ENCODE data around the gene MTARC1. TPM values are rescaled to one million over a fixed set of nuclear protein-coding genes. Genes with fewer than 3 reads are reported as not detected.

Gene MTARC1
- total and polyA plus RNA-seq, 10 of the 15 experiments (the other 5 are each of a cell fraction or from before 2014, with no cell fraction given), result 0.23 to 1.5 (median 0.48) TPM

GRCh38 chr1:220827445-220828178 is 40.9 kb downstream of the MTARC1 start:
- no peak for FAIRE-seq
- BruUV-seq (replicated peaks), result no TSS peak

GRCh38 chr1:220828179-220828490 is 41.4 kb downstream of the MTARC1 start:
- H3K9me3 ChIP-seq (replicated peaks; ENCODE audit: control insufficient read depth, insufficient read depth, low read length), result no peaks in the 10 kb centered on the region
- POLR2A ChIA-PET, result no interaction called here
- no TSS peak for BruUV-seq (replicated peaks)
- no peak overlapping the region for H3K27ac ChIP-seq (ENCODE audit: control insufficient read depth, insufficient read depth)
- FAIRE-seq (no peak), DNase-seq (ENCODE audit: low read depth, low spot score) (no peak), ATAC-seq (no peak)
- no peak overlapping the region for H3K4me3 ChIP-seq
- intact Hi-C loops (cut with micrococcal nuclease; ENCODE audit: unreplicated experiment) (no loop called here), in situ Hi-C loops (cut with MboI) (no loop called here)
- CTCF ChIA-PET, result no interaction called here
- no peaks in the 10 kb centered on the region for H3K4me1 ChIP-seq (ENCODE audit: control insufficient read depth, insufficient read depth, low read length)
- no peaks in the 10 kb centered on the region for H3K36me3 ChIP-seq (ENCODE audit: control insufficient read depth in 2 of 2, insufficient read depth in 2 of 2, low read length in 1 of 2)
- no peaks in the 10 kb centered on the region for H3K79me2 ChIP-seq (ENCODE audit: control insufficient read depth, insufficient read depth, low read length)
- RAD21 ChIA-PET (ENCODE audit: unreplicated experiment), result no interaction called here
- H4K20me1 ChIP-seq (ENCODE audit: control insufficient read depth, insufficient read depth), result no peaks in the 10 kb centered on the region
- H3K4me2 ChIP-seq (ENCODE audit: control insufficient read depth, insufficient read depth), result no peak overlapping the region
- TF ChIP-seq TBL1XR1 (IDR thresholded peaks at IDR 0.05; ENCODE audit: low read depth, low read length) (no peak), EP300 (IDR thresholded peaks at IDR 0.05; ENCODE audit: borderline replicate concordance in 1 of 2, control insufficient read depth in 1 of 2, low read depth in 2 of 2, low read length in 2 of 2) (no peak), SMARCA5 (IDR thresholded peaks at IDR 0.05) (no peak), BACH1 (IDR thresholded peaks at IDR 0.05; ENCODE audit: borderline replicate concordance) (no peak), CREM (IDR thresholded peaks at IDR 0.05; ENCODE audit: low read depth) (no peak), SRF (IDR thresholded peaks at IDR 0.05; ENCODE audit: low read depth in 2 of 2, low read length in 2 of 2) (no peak), TCF12 (IDR thresholded peaks at IDR 0.05; ENCODE audit: low read depth, low read length) (no peak), EED (IDR thresholded peaks at IDR 0.05; ENCODE audit: low read depth) (no peak), SMAD5 (IDR thresholded peaks at IDR 0.05; ENCODE audit: low read depth) (no peak), JUND (IDR thresholded peaks at IDR 0.05; ENCODE audit: low read depth, low read length) (no peak), SMC3 (IDR thresholded peaks at IDR 0.05; ENCODE audit: borderline replicate concordance, low read length) (no peak), CBFB (IDR thresholded peaks at IDR 0.05; ENCODE audit: low read depth) (no peak), CHD2 (IDR thresholded peaks at IDR 0.05; ENCODE audit: borderline replicate concordance, low read depth, low read length) (no peak), CREB1 (IDR thresholded peaks at IDR 0.05; ENCODE audit: low read depth) (no peak), RB1 (IDR thresholded peaks at IDR 0.05; ENCODE audit: borderline replicate concordance) (no peak), TARDBP (IDR thresholded peaks at IDR 0.05; ENCODE audit: borderline replicate concordance) (no peak)
- H3K9ac ChIP-seq (ENCODE audit: control insufficient read depth, insufficient read depth, low read length), result no peak overlapping the region
- SMC1A ChIA-PET (ENCODE audit: uncharacterized antibody, unreplicated experiment), result no interaction called here
- H3K27me3 ChIP-seq (replicated peaks in 1 of 2; ENCODE audit: control insufficient read depth in 2 of 2, insufficient read depth in 2 of 2, low read length in 1 of 2), result peaks cover 0 to 2% of the 10 kb centered on the region in 2 experiments; a peak in 2 of 4 replicates
- H2AFZ ChIP-seq (ENCODE audit: control insufficient read depth, low read depth, low read length), result no peak overlapping the region
- WGBS (ENCODE audit: insufficient coverage, insufficient replicate concordance, low lambda C conversion rate, missing lambda C conversion rate), result 39% methylated on average over 4 of the region's 4 CpGs

More at GRCh38 chr1:220827445-220828178, 40.9 kb downstream of the MTARC1 start:
- ChIA-PET SMC1A (ENCODE audit: uncharacterized antibody, unreplicated experiment) (no interaction called here), CTCF (no interaction called here), RAD21 (ENCODE audit: unreplicated experiment) (no interaction called here), POLR2A (no interaction called here)
- intact Hi-C loops (cut with micrococcal nuclease; ENCODE audit: unreplicated experiment) (no loop called here), in situ Hi-C loops (cut with MboI) (no loop called here)
- no peak overlapping the region for H2AFZ ChIP-seq (ENCODE audit: control insufficient read depth, low read depth, low read length)
- H3K9ac ChIP-seq (ENCODE audit: control insufficient read depth, insufficient read depth, low read length), result no peak overlapping the region
- TF ChIP-seq EP300 (IDR thresholded peaks at IDR 0.05; ENCODE audit: borderline replicate concordance in 1 of 2, control insufficient read depth in 1 of 2, low read depth in 2 of 2, low read length in 2 of 2) (no peak), KDM1A (IDR thresholded peaks at IDR 0.05; ENCODE audit: borderline replicate concordance) (no peak), PKNOX1 (IDR thresholded peaks at IDR 0.05) (no peak), SPI1 (IDR thresholded peaks at IDR 0.05; ENCODE audit: borderline replicate concordance, insufficient read depth, low read depth, low read length) (no peak)
- DNase-seq (ENCODE audit: low read depth, low spot score) (no peak), ATAC-seq (no peak)
- no peaks in the 10 kb centered on the region for H4K20me1 ChIP-seq (ENCODE audit: control insufficient read depth, insufficient read depth)
- no peaks in the 10 kb centered on the region for H3K9me3 ChIP-seq (replicated peaks; ENCODE audit: control insufficient read depth, insufficient read depth, low read length)
- no peaks in the 10 kb centered on the region for H3K79me2 ChIP-seq (ENCODE audit: control insufficient read depth, insufficient read depth, low read length)
- H3K27ac ChIP-seq (ENCODE audit: control insufficient read depth, insufficient read depth), result no peak overlapping the region
- no peak overlapping the region for H3K4me2 ChIP-seq (ENCODE audit: control insufficient read depth, insufficient read depth)
- H3K4me1 ChIP-seq (ENCODE audit: control insufficient read depth, insufficient read depth, low read length), result no peaks in the 10 kb centered on the region
- H3K36me3 ChIP-seq (ENCODE audit: control insufficient read depth in 2 of 2, insufficient read depth in 2 of 2, low read length in 1 of 2), result no peaks in the 10 kb centered on the region
- no peak overlapping the region for H3K4me3 ChIP-seq
- peaks cover 0 to 2% of the 10 kb centered on the region in 2 experiments; a peak in 2 of 4 replicates for H3K27me3 ChIP-seq (replicated peaks in 1 of 2; ENCODE audit: control insufficient read depth in 2 of 2, insufficient read depth in 2 of 2, low read length in 1 of 2)
- WGBS (ENCODE audit: insufficient coverage, insufficient replicate concordance, low lambda C conversion rate, missing lambda C conversion rate), result 38% methylated on average over 4 of the region's 4 CpGs

Measured in GM12878 (cell line).